ENCODE measurements around the gene PDE3A.

Gene PDE3A

GRCh38 chr12:20576528-20576927 lies 208.2 kb downstream of the PDE3A start:
- no peak for DNase-seq (ENCODE audit: low spot score)
- TF ChIP-seq CTCF (IDR thresholded peaks at IDR 0.05; ENCODE audit: extremely low read depth, missing control alignments): no peak

GRCh38 chr12:20577054-20577453 lies 208.7 kb downstream of the PDE3A start:
- TF ChIP-seq CTCF (IDR thresholded peaks at IDR 0.05; ENCODE audit: extremely low read depth, missing control alignments): no peak
- no peak for DNase-seq (ENCODE audit: low spot score)

- DNase-seq (ENCODE audit: low spot score): no peak
- no peak for TF ChIP-seq CTCF (IDR thresholded peaks at IDR 0.05; ENCODE audit: extremely low read depth, missing control alignments)
These were observed 209.8 kb downstream of the PDE3A start for GRCh38 chr12:20578142-20578541.

GRCh38 chr12:20585055-20585625 lies 216.8 kb downstream of the PDE3A start:
- TF ChIP-seq CTCF (IDR thresholded peaks at IDR 0.05; ENCODE audit: extremely low read depth, missing control alignments): no peak
- DNase-seq (ENCODE audit: low spot score): no peak

GRCh38 chr12:20585913-20586312 lies 217.6 kb downstream of the PDE3A start:
- no peak for DNase-seq (ENCODE audit: low spot score)
- TF ChIP-seq CTCF (IDR thresholded peaks at IDR 0.05; ENCODE audit: extremely low read depth, missing control alignments): no peak

- TF ChIP-seq CTCF (IDR thresholded peaks at IDR 0.05; ENCODE audit: extremely low read depth, missing control alignments): no peak
- no peak for DNase-seq (ENCODE audit: low spot score)
These were observed 219.7 kb downstream of the PDE3A start for GRCh38 chr12:20588042-20588441.

GRCh38 chr12:20590570-20590969 lies 222.2 kb downstream of the PDE3A start:
- no peak for TF ChIP-seq CTCF (IDR thresholded peaks at IDR 0.05; ENCODE audit: extremely low read depth, missing control alignments)
- no peak for DNase-seq (ENCODE audit: low spot score)
